Progenitor cell of endocrine pancreas (in vitro differentiated cells): ENCODE data around the gene RNF224. TPM values are rescaled to one million over a fixed set of nuclear protein-coding genes. Genes with fewer than 3 reads are reported as not detected.

ENCODE experiments used
- DNase-seq: peaks from one replicate; pipeline ENCODE4 v3.0.0; 2021; ENCODE audit warnings: low spot score; ENCODE audit not compliant: unreplicated experiment
- H3K27ac Mint-ChIP-seq: 2 replicates; pipeline ENCODE4 v1.8.0; 2021; ENCODE audit warnings: mild to moderate bottlenecking, moderate library complexity, mixed read lengths
- H3K27me3 Mint-ChIP-seq: 2 replicates; pipeline ENCODE4 v1.8.0; 2021; ENCODE audit warnings: mixed read lengths
- H3K36me3 Mint-ChIP-seq: 2 replicates; pipeline ENCODE4 v1.8.0; 2022; ENCODE audit warnings: mixed read lengths; ENCODE audit not compliant: insufficient read depth
- H3K4me1 Mint-ChIP-seq: 2 replicates; pipeline ENCODE4 v1.8.0; 2021; ENCODE audit warnings: low read depth, mixed read lengths
- H3K4me3 Mint-ChIP-seq: 2 replicates; pipeline ENCODE4 v1.8.0; 2021; ENCODE audit warnings: low read depth, mild to moderate bottlenecking, moderate library complexity, mixed read lengths
- H3K9me3 Mint-ChIP-seq: 2 replicates; pipeline ENCODE4 v1.8.0; 2021; ENCODE audit warnings: low read depth, mixed read lengths
- long read RNA-seq: library from polyadenylated mRNA; unstranded; transcript quantifications from one replicate; pipeline ENCODE4 v2.0.0, GENCODE V29; 2020
- total RNA-seq: library from RNA; stranded (reverse); gene quantifications from 2 replicates; pipeline ENCODE4 v1.2.1, GENCODE V29; 2021
- TF ChIP-seq, protein P1 (sequence below): fragments of 200-600 bp; sonication (generic); IDR thresholded peaks from one replicate; pipeline ENCODE4 v1.5.0; 2021; ENCODE audit warnings: antibody characterized with exemption, mild to moderate bottlenecking; ENCODE audit not compliant: unreplicated experiment

RNF224 gene
- 0.27 and 0.53 TPM in 2 replicates for total RNA-seq
- long read RNA-seq: 0 reads

DNA sequence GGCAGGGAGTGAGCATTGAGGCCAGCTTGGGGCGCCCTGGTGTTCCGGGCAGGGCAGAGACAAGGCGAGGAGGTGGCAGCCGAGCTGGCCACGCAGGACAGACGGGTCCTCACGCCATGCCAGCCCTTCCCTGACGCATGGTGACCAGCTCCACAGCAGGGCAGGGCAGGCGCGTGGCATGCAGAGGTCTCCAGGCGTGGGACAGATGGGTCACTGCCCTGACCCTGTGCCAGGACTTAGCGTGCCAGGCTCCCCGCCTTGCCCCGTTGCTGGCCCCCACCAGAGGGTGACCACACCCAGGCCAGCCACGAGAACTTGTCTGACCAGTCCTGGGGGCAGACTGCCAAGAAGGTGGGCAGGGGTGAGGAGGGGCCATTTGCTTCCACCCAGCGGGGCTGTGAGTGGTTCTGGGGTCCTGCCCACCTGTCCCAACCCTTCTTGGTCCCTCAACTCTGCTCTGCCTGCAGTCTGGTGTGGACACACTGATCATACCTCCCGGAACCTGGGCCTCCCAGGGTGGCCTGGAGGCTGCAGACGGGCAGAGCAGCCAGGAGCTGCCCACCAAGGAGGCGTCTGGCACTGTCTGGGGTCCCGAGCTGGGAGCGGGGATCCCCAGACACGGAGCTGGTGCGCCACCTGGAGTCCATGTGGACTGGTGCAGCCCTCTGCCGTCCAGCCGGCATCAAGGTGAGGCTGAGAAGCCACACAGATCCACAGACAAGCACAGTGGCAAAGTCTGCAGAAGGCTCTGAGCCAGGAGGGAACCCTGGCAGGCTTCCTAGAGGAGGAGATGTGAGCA is at the start of gene RNF224:
Gene RNF224, plus strand, starts transcription at position 449 of the 799 bp plus-strand sequence. CDS start 834 bp downstream, outside the sequence.
- DNase-seq: peak; percentile 80
- H3K27ac Mint-ChIP-seq: peak within 1 kb of the TSS; percentile 89
- peaks cover 9% of the 10 kb centered on the region for H3K4me1 Mint-ChIP-seq
- no peaks in the 10 kb centered on the region for H3K36me3 Mint-ChIP-seq
- TF ChIP-seq, protein P1, sequence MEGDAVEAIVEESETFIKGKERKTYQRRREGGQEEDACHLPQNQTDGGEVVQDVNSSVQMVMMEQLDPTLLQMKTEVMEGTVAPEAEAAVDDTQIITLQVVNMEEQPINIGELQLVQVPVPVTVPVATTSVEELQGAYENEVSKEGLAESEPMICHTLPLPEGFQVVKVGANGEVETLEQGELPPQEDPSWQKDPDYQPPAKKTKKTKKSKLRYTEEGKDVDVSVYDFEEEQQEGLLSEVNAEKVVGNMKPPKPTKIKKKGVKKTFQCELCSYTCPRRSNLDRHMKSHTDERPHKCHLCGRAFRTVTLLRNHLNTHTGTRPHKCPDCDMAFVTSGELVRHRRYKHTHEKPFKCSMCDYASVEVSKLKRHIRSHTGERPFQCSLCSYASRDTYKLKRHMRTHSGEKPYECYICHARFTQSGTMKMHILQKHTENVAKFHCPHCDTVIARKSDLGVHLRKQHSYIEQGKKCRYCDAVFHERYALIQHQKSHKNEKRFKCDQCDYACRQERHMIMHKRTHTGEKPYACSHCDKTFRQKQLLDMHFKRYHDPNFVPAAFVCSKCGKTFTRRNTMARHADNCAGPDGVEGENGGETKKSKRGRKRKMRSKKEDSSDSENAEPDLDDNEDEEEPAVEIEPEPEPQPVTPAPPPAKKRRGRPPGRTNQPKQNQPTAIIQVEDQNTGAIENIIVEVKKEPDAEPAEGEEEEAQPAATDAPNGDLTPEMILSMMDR: peak; percentile 87
- no peaks in the 10 kb centered on the region for H3K9me3 Mint-ChIP-seq
- peak within 1 kb of the TSS; percentile 51 for H3K4me3 Mint-ChIP-seq
- H3K27me3 Mint-ChIP-seq: no peaks in the 10 kb centered on the region

DNA sequence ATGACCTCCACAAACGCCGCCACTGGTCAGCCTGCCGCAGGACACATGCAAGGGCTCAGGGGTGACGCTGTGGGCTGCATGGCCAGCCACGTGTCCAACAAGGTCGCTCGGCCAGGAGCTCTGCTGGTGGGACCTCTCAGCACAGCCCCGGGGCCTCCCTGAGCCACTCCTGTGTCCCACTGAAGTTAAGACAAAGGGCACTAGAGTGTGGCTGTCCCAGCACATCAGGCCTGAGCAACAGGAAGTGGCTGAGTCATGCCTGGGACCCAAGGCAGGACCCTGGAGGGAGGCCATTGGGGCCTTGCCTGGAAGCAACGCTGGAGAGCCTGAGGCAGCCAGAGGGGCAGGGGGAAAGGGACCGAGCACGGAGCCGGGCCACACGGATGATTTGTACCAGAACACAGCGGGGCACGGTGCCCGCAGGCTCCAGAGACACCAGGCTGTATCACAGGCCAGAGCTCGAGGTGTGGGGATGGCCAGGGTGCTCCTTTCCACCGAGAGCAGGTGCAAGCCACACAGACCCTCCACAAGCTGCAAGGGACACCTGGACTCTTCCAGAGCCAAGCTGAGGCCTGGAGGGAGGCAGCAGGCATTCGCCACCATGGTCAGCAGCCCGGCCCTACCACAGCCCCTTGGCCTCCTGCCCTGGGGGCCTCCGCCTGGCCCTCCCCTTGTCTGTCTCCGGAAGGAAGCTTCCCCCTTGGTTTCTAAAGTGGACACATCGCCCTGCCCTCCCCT is 48.9 kb upstream of the RNF224 start:
- no peaks in the 10 kb centered on the region for H3K9me3 Mint-ChIP-seq
- no peak overlapping the region for H3K27ac Mint-ChIP-seq
- H3K4me1 Mint-ChIP-seq: no peaks in the 10 kb centered on the region
- no peak for DNase-seq
- peaks cover 7% of the 10 kb centered on the region for H3K36me3 Mint-ChIP-seq
- TF ChIP-seq, protein P1: no peak
- H3K27me3 Mint-ChIP-seq: peaks cover 9% of the 10 kb centered on the region
- H3K4me3 Mint-ChIP-seq: no peak overlapping the region

GRCh38 chr9:137178939-137179630 is 48.2 kb upstream of the RNF224 start:
- TF ChIP-seq, protein P1: no peak
- H3K27ac Mint-ChIP-seq: no peak overlapping the region
- H3K36me3 Mint-ChIP-seq: peaks cover 9% of the 10 kb centered on the region
- peaks cover 7% of the 10 kb centered on the region for H3K27me3 Mint-ChIP-seq
- H3K9me3 Mint-ChIP-seq: no peaks in the 10 kb centered on the region
- H3K4me1 Mint-ChIP-seq: no peaks in the 10 kb centered on the region
- DNase-seq: no peak
- no peak overlapping the region for H3K4me3 Mint-ChIP-seq

DNA sequence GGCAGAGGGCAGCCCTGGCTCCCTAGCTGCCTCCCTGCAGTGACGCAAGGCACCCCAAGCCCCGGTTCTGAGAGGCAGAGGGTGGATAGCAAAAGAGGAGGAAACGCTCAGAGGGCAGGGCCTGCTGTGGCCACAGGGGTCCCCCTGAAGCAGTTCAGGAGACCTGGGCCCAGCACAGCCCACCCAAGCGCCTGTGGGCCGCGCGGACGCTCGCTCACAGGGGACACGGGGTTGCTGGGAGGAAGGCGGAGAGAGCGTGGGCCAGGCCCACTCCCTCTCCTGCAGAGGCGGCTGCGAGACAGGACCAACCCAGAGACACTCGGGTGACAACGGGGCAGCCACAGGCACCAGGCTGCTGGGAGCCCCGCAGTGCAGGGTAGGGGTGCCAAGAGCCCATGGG is 47.5 kb upstream of the RNF224 start:
- H3K4me1 Mint-ChIP-seq: no peaks in the 10 kb centered on the region

More for the DNA sequence above, 47.5 kb upstream of the RNF224 start:
- Mint-ChIP-seq H3K27me3 (peaks cover 7% of the 10 kb centered on the region), H3K36me3 (peaks cover 9% of the 10 kb centered on the region), H3K4me3 (no peak overlapping the region), H3K27ac (no peak overlapping the region), H3K9me3 (no peaks in the 10 kb centered on the region)
- DNase-seq: no peak
- TF ChIP-seq, protein P1: no peak
